GM23338 (cell line): ENCODE measurements around the gene INO80.

ENCODE experiments used
- CREB1 ChIP-seq: fragments of 250-450 bp; sonication (Bioruptor Pico); IDR thresholded peaks from 2 replicates; pipeline ENCODE4 v1.5.0; 2020; ENCODE audit warnings: low read depth, mild to moderate bottlenecking, moderate library complexity
- EZH2 ChIP-seq: fragments of 200-600 bp; sonication (generic); IDR thresholded peaks from one replicate; pipeline ENCODE4 v1.8.0; 2017; ENCODE audit warnings: antibody characterized with exemption, mild to moderate bottlenecking, low read depth; ENCODE audit not compliant: unreplicated experiment
- EZH2phosphoT487 ChIP-seq: fragments of 200-600 bp; sonication (generic); IDR thresholded peaks from one replicate; pipeline ENCODE4 v1.8.1; 2018; ENCODE audit warnings: antibody characterized with exemption; ENCODE audit not compliant: unreplicated experiment
- JUNB ChIP-seq: IDR thresholded peaks from one replicate; pipeline ENCODE4 v1.6.1; 2016; ENCODE audit warnings: antibody characterized with exemption; ENCODE audit not compliant: unreplicated experiment
- NANOG ChIP-seq: IDR thresholded peaks from 2 replicates; pipeline ENCODE4 v1.6.1; 2016; ENCODE audit warnings: antibody characterized with exemption, borderline replicate concordance
- POLR2AphosphoS5 ChIP-seq: IDR thresholded peaks from 2 replicates; pipeline ENCODE4 v1.6.1; 2016; ENCODE audit warnings: antibody characterized with exemption, low read depth
- STAT1 ChIP-seq: IDR thresholded peaks from one replicate; pipeline ENCODE4 v1.6.1; 2016; ENCODE audit warnings: antibody characterized with exemption; ENCODE audit not compliant: unreplicated experiment
- ZNF114 ChIP-seq: fragments of 250-450 bp; sonication (Bioruptor Pico); IDR thresholded peaks from 2 replicates; pipeline ENCODE4 v1.5.0; 2020; ENCODE audit warnings: mild to moderate bottlenecking, moderate library complexity
- ZNF331 ChIP-seq: fragments of 250-450 bp; sonication (Bioruptor Pico); IDR thresholded peaks from 2 replicates; pipeline ENCODE4 v1.5.0; 2020; ENCODE audit warnings: low read depth, mild to moderate bottlenecking, moderate library complexity
- TF ChIP-seq, protein P1 (sequence below), 2 experiments: fragments of 200-600 bp in 1 of 2; sonication (generic) in 1 of 2; conservative IDR thresholded peaks; 2 replicates each; pipeline versions ENCODE4 v1.5.1 to v1.6.1; 2016 to 2017; ENCODE audit warnings: antibody characterized with exemption in 2 of 2, low read depth in 2 of 2, mild to moderate bottlenecking in 2 of 2, moderate library complexity in 1 of 2
- TF ChIP-seq, protein P2 (sequence below): IDR thresholded peaks from 2 replicates; pipeline ENCODE4 v1.6.1; 2016; ENCODE audit warnings: antibody characterized with exemption
- TF ChIP-seq, protein P3 (sequence below): IDR thresholded peaks from one replicate; pipeline ENCODE4 v1.6.1; 2018; ENCODE audit warnings: antibody characterized with exemption; ENCODE audit not compliant: unreplicated experiment

DNA sequence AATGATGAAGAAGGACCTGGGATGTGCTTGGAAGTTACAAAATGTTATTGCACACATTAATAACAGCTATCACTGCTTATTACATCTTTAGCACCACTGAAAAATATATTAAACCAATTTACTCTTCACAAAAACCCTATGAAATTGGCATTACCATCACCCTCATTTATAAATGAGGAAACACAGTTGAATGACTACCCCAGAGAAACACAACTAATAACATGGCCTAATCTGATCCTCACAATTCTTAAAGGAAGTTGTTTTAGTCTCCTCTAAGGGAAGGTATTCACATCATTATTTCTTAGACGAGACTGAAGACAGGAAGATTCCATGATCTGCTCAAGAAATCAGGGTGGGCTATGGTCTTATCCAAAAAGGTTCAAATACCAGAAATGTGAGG is 35.9 kb downstream of the INO80 start:
- no peak for TF ChIP-seq POLR2AphosphoS5
- TF ChIP-seq, protein P1, sequence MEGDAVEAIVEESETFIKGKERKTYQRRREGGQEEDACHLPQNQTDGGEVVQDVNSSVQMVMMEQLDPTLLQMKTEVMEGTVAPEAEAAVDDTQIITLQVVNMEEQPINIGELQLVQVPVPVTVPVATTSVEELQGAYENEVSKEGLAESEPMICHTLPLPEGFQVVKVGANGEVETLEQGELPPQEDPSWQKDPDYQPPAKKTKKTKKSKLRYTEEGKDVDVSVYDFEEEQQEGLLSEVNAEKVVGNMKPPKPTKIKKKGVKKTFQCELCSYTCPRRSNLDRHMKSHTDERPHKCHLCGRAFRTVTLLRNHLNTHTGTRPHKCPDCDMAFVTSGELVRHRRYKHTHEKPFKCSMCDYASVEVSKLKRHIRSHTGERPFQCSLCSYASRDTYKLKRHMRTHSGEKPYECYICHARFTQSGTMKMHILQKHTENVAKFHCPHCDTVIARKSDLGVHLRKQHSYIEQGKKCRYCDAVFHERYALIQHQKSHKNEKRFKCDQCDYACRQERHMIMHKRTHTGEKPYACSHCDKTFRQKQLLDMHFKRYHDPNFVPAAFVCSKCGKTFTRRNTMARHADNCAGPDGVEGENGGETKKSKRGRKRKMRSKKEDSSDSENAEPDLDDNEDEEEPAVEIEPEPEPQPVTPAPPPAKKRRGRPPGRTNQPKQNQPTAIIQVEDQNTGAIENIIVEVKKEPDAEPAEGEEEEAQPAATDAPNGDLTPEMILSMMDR (conservative IDR thresholded peaks at IDR 0.05; ENCODE audit: low read depth in 2 of 2): no peak
- TF ChIP-seq EZH2: no peak
- TF ChIP-seq, protein P2, sequence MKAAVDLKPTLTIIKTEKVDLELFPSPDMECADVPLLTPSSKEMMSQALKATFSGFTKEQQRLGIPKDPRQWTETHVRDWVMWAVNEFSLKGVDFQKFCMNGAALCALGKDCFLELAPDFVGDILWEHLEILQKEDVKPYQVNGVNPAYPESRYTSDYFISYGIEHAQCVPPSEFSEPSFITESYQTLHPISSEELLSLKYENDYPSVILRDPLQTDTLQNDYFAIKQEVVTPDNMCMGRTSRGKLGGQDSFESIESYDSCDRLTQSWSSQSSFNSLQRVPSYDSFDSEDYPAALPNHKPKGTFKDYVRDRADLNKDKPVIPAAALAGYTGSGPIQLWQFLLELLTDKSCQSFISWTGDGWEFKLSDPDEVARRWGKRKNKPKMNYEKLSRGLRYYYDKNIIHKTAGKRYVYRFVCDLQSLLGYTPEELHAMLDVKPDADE: no peak
- TF ChIP-seq CREB1 (CRISPR knock-in tag): no peak
- TF ChIP-seq, protein P3, sequence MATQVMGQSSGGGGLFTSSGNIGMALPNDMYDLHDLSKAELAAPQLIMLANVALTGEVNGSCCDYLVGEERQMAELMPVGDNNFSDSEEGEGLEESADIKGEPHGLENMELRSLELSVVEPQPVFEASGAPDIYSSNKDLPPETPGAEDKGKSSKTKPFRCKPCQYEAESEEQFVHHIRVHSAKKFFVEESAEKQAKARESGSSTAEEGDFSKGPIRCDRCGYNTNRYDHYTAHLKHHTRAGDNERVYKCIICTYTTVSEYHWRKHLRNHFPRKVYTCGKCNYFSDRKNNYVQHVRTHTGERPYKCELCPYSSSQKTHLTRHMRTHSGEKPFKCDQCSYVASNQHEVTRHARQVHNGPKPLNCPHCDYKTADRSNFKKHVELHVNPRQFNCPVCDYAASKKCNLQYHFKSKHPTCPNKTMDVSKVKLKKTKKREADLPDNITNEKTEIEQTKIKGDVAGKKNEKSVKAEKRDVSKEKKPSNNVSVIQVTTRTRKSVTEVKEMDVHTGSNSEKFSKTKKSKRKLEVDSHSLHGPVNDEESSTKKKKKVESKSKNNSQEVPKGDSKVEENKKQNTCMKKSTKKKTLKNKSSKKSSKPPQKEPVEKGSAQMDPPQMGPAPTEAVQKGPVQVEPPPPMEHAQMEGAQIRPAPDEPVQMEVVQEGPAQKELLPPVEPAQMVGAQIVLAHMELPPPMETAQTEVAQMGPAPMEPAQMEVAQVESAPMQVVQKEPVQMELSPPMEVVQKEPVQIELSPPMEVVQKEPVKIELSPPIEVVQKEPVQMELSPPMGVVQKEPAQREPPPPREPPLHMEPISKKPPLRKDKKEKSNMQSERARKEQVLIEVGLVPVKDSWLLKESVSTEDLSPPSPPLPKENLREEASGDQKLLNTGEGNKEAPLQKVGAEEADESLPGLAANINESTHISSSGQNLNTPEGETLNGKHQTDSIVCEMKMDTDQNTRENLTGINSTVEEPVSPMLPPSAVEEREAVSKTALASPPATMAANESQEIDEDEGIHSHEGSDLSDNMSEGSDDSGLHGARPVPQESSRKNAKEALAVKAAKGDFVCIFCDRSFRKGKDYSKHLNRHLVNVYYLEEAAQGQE: no peak
- TF ChIP-seq JUNB: no peak
- TF ChIP-seq EZH2phosphoT487: no peak
- TF ChIP-seq ZNF114: no peak
- no peak for TF ChIP-seq NANOG
- no peak for TF ChIP-seq STAT1
- TF ChIP-seq ZNF331 (CRISPR knock-in tag): no peak
